PC-3 (cell line): Measurements from ENCODE around the gene TOMM7.

ENCODE experiments used
- EZH2 ChIP-seq: fragments of 300-600 bp; sonication (generic); IDR thresholded peaks from one replicate; pipeline ENCODE4 v1.6.1; 2017; ENCODE audit warnings: antibody characterized with exemption, mild to moderate bottlenecking, low read length; ENCODE audit not compliant: unreplicated experiment
- EZH2phosphoT487 ChIP-seq: fragments of 300-600 bp; sonication (generic); IDR thresholded peaks from 2 replicates; pipeline ENCODE4 v1.6.1; 2018; ENCODE audit warnings: mild to moderate bottlenecking, antibody characterized with exemption, low read length, borderline replicate concordance
- TF ChIP-seq, protein P1 (sequence below): fragments of 300-600 bp; sonication (generic); conservative IDR thresholded peaks from 2 replicates; pipeline ENCODE4 v1.5.1; 2017; ENCODE audit warnings: antibody characterized with exemption, low read depth, mild to moderate bottlenecking, low read length

- TF ChIP-seq EZH2phosphoT487 = no peak
- TF ChIP-seq, protein P1, sequence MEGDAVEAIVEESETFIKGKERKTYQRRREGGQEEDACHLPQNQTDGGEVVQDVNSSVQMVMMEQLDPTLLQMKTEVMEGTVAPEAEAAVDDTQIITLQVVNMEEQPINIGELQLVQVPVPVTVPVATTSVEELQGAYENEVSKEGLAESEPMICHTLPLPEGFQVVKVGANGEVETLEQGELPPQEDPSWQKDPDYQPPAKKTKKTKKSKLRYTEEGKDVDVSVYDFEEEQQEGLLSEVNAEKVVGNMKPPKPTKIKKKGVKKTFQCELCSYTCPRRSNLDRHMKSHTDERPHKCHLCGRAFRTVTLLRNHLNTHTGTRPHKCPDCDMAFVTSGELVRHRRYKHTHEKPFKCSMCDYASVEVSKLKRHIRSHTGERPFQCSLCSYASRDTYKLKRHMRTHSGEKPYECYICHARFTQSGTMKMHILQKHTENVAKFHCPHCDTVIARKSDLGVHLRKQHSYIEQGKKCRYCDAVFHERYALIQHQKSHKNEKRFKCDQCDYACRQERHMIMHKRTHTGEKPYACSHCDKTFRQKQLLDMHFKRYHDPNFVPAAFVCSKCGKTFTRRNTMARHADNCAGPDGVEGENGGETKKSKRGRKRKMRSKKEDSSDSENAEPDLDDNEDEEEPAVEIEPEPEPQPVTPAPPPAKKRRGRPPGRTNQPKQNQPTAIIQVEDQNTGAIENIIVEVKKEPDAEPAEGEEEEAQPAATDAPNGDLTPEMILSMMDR = no peak
- TF ChIP-seq EZH2 = no peak
Measured at GRCh38 chr7:22856416-22856815, 33.8 kb upstream of the TOMM7 start.
